Stimulated activated CD8-positive, alpha-beta memory T cell treated with anti-CD3 and anti-CD28 coated beads, Interleukin-2, amount 100 ng/mL, for 48 hours (primary cell): ENCODE data around the gene SP4.
A peak's percentile ranks its signal among the peaks of the same experiment; 100 is the strongest.

Experiments used
- DNase-seq, 2 donors: peaks; one replicate each; pipeline ENCODE4 v3.0.0-alpha.2; 2020; ENCODE audit warnings: low read depth in 2 of 2

Gene SP4

DNA sequence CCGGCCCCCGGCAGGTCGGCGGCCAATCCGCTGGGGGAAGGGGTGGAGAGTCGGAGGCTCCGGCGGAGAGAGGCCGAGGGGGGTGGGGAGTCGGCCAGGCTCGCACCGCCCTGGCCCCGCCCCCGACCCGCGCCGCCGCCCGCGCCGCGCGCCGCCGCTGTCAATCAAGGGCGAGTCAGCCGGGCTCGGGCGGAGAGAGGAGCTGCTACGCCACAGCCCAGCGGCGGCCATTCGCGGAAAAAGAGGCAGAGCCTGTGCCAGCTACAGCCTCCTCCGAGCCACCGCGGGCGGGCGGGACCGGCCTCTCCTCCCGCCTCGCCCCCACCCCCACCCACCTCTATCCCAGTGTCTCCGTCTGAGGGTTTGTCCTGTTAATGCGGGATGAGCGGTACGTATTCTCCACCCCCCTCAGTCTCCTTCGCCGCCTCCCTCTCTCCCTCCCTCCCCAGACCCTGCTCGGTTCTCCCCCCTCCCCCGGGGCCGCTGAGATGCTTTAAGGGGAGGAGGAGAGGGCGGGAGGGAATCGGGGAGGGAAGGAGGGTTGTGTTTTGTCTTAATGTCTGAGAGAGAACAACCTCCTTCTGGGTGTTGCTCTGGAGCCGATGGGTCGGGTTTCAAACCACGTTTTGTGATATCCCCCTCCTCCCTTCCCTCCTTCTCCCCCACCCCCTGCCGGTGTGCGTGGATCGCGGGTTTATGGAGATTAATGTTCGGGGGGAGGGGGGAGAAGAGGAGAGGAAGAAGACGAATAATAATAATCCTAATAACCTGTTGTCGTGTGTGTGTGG lies at the start of gene SP4:
TSS of gene SP4 (plus strand) at position 213 of the 788 bp plus-strand sequence. CDS start at position 382, 169 bp downstream.
- DNase-seq, result peak; percentile 91 to 93

GRCh38 chr7:21383227-21384220 lies 44.4 kb upstream of the SP4 start:
- DNase-seq, result no peak

GRCh38 chr7:21393937-21394336 lies 33.9 kb upstream of the SP4 start:
- DNase-seq, result no peak

DNA sequence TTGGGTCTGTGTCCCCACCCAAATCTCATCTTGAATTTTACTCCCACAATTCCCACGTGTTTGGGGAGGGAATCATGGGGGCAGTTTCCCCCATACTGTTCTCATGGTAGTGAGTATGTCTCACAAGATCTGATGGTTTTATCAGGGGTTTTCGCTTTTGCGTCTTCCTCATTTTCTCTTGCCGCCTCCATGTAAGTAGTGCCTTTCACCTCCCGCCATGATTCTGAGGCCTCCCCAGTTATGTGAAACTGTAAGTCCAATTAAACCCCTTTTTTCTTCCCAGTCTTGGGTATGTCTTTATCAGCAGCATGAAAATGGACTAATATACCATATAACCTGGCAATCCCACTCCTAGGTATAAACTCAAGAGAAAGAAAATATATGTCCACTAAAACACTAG lies 25.9 kb upstream of the SP4 start:
- DNase-seq, result no peak

- DNase-seq, result no peak
These were observed 19.9 kb upstream of the SP4 start for GRCh38 chr7:21407796-21408480.

GRCh38 chr7:21408481-21408820 lies 19.4 kb upstream of the SP4 start:
- DNase-seq, result no peak

DNA sequence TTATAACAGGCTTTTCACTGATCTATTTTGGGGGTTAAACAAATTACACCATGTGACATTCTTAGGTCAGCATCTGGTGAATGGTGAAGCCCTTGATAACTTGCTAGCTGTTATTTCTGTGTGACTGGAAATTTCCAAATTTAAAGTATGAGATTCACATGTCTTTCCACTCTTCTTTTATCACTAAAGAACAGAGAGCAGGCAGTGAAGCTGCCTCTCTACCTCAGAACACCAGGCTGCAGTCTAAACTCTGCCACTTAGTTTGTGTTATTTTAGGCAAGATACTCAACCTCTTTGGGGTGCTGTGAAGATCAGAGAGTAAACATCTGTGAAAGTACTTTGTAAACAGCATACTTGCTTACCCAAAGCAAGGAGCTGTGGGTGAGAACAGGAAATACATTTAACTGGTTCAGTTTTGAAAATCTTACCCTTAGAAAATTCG lies 15.5 kb upstream of the SP4 start:
- no peak for DNase-seq

- no peak for DNase-seq
These were observed 14.9 kb upstream of the SP4 start for GRCh38 chr7:21412957-21413356.

- DNase-seq, result no peak
These were observed 14.4 kb upstream of the SP4 start for GRCh38 chr7:21413502-21413901.

DNA sequence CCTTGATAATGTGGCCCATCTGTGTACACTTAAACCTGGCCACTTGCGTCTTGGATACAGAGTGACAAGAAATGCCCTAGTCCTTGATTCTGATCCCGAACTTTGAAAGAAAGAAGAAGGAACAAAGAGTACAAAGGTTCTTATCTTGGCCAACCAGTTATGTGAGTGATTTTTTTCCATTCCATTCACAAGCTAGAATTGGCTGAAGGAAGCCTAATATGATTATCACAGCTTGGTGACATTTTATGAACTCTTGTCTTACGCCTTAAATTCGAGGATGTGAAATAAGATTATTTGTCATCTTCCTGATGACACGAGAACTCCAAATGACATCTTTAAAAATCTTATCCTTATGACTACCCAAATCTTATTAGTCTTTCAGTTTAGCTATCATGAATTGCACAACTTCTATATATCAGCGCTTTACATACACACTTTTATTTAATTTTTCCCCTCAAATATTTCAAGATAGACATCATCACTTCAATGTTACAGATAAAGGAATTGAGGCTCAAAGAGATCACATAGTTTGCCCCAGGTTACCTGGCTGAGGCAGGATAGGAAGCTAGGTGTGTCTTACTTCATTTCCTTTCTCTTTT lies 13.0 kb upstream of the SP4 start:
- DNase-seq, result no peak

- no peak for DNase-seq
These were observed 10.2 kb upstream of the SP4 start for GRCh38 chr7:21417647-21418046.

- no peak for DNase-seq
These were observed 5.1 kb upstream of the SP4 start for GRCh38 chr7:21422751-21423150.

DNA sequence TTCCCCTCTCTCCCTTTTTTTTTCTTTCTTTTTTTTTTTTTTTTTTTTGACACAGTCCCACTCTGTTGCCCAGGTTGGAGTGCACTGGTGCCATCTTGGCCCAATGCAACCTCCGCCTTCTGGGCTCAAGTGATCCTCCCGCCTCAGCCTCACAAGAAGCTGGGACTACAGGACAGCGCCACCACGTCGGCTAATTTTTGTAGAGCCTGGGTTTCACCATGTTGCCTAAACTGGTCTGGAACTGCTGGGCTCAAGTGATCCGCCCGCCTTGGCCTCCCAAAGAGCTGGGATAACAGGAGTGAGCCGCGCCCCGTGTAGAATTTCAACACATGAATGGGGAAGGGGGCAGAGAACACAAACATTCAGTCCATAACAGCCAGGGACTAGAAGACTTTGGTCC lies 2.6 kb upstream of the SP4 start:
- no peak for DNase-seq

- DNase-seq, result no peak
These were observed 1.3 kb upstream of the SP4 start for GRCh38 chr7:21426286-21427181.

DNA sequence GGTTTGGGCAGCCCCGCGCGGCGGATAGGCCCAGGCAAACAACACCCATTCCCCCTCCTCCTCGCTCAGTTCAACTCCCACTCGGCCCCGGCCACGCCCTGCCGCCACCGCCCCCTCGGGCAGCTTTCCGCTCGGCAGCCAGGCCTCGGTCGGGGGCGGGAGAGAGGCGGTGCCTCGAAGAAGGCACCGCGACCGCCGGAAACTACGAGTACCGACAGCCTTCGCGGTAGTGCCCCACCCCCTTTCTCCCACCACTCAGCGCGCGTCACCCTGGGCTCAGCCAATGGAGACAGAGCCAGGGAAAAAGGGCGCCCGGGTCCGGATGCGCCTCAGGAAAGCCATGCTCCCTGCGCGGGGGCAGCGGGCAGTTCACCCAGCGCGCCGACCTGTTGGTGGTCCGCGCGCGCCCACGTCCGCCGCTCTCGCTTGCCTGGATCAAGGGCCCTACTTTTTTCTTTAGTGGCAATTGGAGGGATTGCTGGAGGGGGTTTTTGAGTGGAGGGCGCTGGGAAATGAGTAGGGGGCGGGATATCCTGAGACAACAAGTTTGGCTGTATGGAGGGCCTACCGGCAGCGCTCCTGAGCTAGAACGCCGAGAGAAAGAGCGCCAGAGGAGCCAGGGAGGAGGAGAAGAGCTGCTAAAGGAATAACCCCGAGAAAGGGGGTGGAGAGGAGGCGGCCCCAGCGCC lies 557 bp upstream of the SP4 start:
- DNase-seq, result peak; percentile 98 to 99

DNA sequence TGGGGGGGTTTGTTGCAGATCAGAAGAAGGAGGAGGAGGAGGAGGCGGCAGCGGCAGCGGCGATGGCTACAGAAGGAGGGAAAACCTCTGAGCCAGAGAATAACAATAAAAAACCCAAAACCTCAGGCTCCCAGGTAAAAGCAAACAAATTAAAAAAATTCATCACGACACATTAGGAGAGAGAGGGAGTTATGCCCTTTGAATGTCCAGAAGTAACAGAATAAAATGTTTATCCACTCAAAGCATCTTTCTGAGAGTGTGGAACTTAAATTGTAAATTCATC lies 717 bp downstream of the SP4 start:
- DNase-seq, result no peak

DNA sequence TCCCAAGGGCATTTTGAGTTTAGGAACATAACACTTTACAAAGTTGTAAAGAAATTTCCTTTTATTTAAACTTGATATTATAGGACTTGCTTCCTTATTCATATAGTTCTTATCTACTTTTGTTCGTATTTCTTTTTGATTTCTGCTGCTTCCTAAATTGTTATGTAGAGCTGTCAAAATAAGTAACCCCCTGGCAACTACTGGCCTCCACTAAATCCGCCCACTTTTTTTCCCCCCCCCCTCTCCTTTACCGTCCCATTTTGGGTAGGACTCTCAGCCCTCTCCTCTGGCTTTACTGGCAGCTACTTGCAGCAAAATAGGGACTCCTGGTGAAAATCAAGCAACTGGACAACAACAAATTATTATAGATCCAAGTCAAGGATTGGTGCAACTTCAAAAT lies 1.1 kb downstream of the SP4 start:
- DNase-seq, result no peak

DNA sequence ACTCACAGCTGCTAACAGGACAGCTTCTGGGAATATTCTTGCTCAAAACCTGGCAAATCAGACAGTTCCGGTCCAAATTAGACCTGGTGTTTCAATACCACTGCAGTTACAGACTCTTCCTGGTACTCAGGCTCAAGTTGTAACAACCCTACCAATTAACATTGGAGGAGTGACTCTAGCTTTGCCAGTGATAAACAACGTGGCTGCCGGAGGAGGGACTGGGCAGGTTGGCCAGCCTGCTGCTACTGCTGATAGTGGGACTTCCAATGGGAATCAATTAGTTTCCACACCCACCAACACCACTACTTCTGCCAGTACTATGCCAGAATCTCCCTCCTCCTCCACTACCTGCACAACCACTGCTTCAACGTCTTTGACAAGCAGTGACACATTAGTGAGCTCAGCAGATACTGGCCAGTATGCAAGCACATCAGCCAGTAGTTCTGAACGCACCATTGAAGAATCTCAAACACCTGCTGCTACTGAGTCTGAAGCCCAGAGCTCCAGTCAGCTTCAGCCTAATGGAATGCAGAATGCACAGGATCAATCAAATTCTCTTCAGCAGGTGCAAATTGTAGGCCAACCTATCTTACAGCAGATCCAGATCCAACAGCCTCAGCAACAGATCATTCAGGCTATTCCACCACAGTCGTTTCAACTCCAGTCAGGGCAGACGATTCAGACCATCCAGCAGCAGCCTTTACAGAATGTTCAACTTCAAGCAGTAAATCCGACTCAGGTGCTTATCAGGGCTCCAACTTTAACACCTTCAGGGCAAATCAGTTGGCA lies 2.1 kb downstream of the SP4 start:
- DNase-seq, result no peak

DNA sequence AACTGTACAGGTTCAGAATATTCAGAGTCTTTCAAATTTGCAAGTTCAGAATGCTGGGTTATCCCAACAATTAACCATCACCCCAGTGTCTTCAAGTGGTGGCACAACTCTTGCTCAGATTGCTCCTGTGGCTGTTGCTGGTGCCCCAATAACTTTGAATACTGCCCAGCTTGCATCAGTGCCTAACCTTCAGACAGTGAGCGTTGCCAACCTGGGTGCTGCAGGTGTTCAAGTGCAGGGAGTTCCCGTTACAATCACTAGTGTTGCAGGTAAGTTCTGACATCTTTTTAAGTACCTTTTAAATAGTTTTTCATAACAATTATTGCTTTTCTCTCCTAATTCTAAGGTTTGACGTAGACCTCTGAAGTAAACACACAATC lies 2.7 kb downstream of the SP4 start:
- DNase-seq, result no peak
